ENCODE data around the gene CLMN. TPM values are rescaled to one million over a fixed set of nuclear protein-coding genes. Genes with fewer than 3 reads are reported as not detected.

The CLMN gene
- total and polyA plus RNA-seq, 9 of the 15 experiments (the other 6 are each of a cell fraction or from before 2014, with no cell fraction given): 0.01 to 0.18 (median 0.07) TPM; not detected in 4

GRCh38 chr14:95282354-95282985 is 37.2 kb downstream of the CLMN start:
- no TSS peak for BruUV-seq (replicated peaks)
- Histone ChIP-seq H3K9ac (ENCODE audit: insufficient read depth in 1 of 2, low read depth in 2 of 2, low read length in 2 of 2) (no peak overlapping the region), H3K27me3 (ENCODE audit: control insufficient read depth in 2 of 2, insufficient read depth in 2 of 2, low read length in 2 of 2) (no peaks in the 10 kb centered on the region), H3K9me3 (replicated peaks; ENCODE audit: control insufficient read depth, insufficient read depth, low read depth, low read length) (no peaks in the 10 kb centered on the region), H3K4me2 (ENCODE audit: insufficient read depth, low read length) (no peak overlapping the region), H4K20me1 (replicated peaks; ENCODE audit: control insufficient read depth, insufficient read depth, low read length) (no peaks in the 10 kb centered on the region), H3K9me1 (ENCODE audit: control insufficient read depth, insufficient read depth, low read length) (no peaks in the 10 kb centered on the region), H3K79me2 (ENCODE audit: control insufficient read depth, insufficient read depth, low read length) (no peaks in the 10 kb centered on the region), H3K4me3 (no peak overlapping the region), H3K36me3 (ENCODE audit: control insufficient read depth, insufficient read depth, low read length) (no peaks in the 10 kb centered on the region), H2AFZ (ENCODE audit: low read depth, low read length) (no peak overlapping the region), H3K4me1 (replicated peaks in 1 of 2; ENCODE audit: control insufficient read depth in 2 of 2, insufficient read depth in 2 of 2, low read length in 2 of 2) (no peaks in the 10 kb centered on the region), H3K27ac (ENCODE audit: extremely low read depth, low read depth, low read length) (no peak overlapping the region)
- WGBS (ENCODE audit: insufficient coverage, low coverage, missing lambda C conversion rate): 0% methylated on average over 2 of the region's 2 CpGs
- POLR2A ChIA-PET: no interaction called here
- no peak for ATAC-seq
- intact Hi-C loops (cut with micrococcal nuclease) (no loop called here), in situ Hi-C loops (cut with MboI) (no loop called here)
- no peak for FAIRE-seq
- CTCF ChIA-PET (ENCODE audit: low intra/inter-chr PET ratio): no interaction called here
- DNase-seq (ENCODE audit: extremely low read depth in 1 of 4, low spot score in 3 of 4): no peak
- TF ChIP-seq, protein P1, sequence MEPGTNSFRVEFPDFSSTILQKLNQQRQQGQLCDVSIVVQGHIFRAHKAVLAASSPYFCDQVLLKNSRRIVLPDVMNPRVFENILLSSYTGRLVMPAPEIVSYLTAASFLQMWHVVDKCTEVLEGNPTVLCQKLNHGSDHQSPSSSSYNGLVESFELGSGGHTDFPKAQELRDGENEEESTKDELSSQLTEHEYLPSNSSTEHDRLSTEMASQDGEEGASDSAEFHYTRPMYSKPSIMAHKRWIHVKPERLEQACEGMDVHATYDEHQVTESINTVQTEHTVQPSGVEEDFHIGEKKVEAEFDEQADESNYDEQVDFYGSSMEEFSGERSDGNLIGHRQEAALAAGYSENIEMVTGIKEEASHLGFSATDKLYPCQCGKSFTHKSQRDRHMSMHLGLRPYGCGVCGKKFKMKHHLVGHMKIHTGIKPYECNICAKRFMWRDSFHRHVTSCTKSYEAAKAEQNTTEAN (CRISPR knock-in tag; IDR thresholded peaks at IDR 0.05): no peak
- no peak for TF ChIP-seq HCFC1 (IDR thresholded peaks at IDR 0.05; ENCODE audit: low read depth, low read length)
- TF ChIP-seq ZNF121 (CRISPR knock-in tag; conservative IDR thresholded peaks at IDR 0.05): no peak
- TF ChIP-seq AFF4 (CRISPR knock-in tag; IDR thresholded peaks at IDR 0.05): no peak
- TF ChIP-seq, protein P2, sequence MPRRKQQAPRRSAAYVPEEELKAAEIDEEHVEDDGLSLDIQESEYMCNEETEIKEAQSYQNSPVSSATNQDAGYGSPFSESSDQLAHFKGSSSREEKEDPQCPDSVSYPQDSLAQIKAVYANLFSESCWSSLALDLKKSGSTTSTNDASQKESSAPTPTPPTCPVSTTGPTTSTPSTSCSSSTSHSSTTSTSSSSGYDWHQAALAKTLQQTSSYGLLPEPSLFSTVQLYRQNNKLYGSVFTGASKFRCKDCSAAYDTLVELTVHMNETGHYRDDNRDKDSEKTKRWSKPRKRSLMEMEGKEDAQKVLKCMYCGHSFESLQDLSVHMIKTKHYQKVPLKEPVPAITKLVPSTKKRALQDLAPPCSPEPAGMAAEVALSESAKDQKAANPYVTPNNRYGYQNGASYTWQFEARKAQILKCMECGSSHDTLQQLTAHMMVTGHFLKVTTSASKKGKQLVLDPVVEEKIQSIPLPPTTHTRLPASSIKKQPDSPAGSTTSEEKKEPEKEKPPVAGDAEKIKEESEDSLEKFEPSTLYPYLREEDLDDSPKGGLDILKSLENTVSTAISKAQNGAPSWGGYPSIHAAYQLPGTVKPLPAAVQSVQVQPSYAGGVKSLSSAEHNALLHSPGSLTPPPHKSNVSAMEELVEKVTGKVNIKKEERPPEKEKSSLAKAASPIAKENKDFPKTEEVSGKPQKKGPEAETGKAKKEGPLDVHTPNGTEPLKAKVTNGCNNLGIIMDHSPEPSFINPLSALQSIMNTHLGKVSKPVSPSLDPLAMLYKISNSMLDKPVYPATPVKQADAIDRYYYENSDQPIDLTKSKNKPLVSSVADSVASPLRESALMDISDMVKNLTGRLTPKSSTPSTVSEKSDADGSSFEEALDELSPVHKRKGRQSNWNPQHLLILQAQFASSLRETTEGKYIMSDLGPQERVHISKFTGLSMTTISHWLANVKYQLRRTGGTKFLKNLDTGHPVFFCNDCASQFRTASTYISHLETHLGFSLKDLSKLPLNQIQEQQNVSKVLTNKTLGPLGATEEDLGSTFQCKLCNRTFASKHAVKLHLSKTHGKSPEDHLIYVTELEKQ (CRISPR knock-in tag; IDR thresholded peaks at IDR 0.05): no peak
- no peak for TF ChIP-seq HNRNPH1 (optimal IDR thresholded peaks at IDR 0.05; ENCODE audit: low read depth, low read length)
- TF ChIP-seq HDAC8 (tag; IDR thresholded peaks at IDR 0.05): no peak
- no peak for TF ChIP-seq XRCC3 (IDR thresholded peaks at IDR 0.05)
- no peak for TF ChIP-seq ZNF197 (CRISPR knock-in tag; IDR thresholded peaks at IDR 0.05; ENCODE audit: low read depth)
- TF ChIP-seq KLF16 (IDR thresholded peaks at IDR 0.05): no peak
- no peak for TF ChIP-seq U2AF1 (optimal IDR thresholded peaks at IDR 0.05; ENCODE audit: low read depth, low read length)
- TF ChIP-seq ZNF586 (CRISPR knock-in tag; conservative IDR thresholded peaks at IDR 0.05): no peak
- no peak for TF ChIP-seq MTA2 (IDR thresholded peaks at IDR 0.05; ENCODE audit: low read depth)
- TF ChIP-seq CAMTA2 (CRISPR knock-in tag; conservative IDR thresholded peaks at IDR 0.05): no peak
- TF ChIP-seq PRMT5 (CRISPR knock-in tag; IDR thresholded peaks at IDR 0.05): no peak
- no peak for TF ChIP-seq FOXK2 (conservative IDR thresholded peaks at IDR 0.05 in 1 of 2, IDR thresholded peaks at IDR 0.05 in 1 of 2; ENCODE audit: low read depth in 2 of 2)

All from K562 (cell line).